ENCODE data around the gene PLXNA4. TPM values are rescaled to one million over a fixed set of nuclear protein-coding genes. Genes with fewer than 3 reads are reported as not detected.

PLXNA4 gene
- total and polyA plus RNA-seq, 2 donors = 1.6 to 6.5 TPM

DNA sequence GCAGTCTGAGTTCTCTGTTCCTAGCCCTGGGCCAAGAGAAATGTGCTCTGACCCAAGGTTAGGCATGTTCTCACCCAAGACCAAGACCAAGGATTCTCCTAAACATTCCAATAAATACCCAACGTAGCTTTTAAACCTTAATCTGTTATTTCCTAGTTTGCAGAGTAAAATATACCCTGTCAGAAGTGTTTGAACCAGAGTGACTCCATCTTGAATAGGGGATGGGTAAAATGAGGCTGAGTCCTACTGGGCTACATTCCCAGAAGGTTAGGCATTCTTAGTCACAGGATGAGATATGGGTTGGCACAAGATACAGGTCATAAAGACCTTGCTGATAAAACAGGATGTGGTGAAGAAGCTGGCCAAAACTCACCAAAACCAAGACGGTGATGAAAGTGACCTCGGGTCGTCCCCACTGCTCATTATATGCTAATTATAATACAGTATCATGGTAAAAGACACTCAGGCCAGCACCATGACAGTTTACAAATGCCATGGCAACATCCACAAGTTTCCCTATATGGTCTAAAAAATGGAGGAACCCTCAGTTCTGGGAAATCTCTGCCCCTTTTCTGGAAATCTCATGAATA, 27.7 kb downstream of the PLXNA4 start:
- Histone ChIP-seq H3K4me3 (ENCODE audit: low read depth, low read length) (no peak overlapping the region), H3K27ac (ENCODE audit: low read depth) (no peak overlapping the region), H3K36me3 (ENCODE audit: insufficient read depth) (no peaks in the 10 kb centered on the region), H3K4me1 (ENCODE audit: insufficient read depth) (no peaks in the 10 kb centered on the region)
- whole genome bisulfite sequencing = 69% methylated on average over 4 of the region's 4 CpGs
- no peak for DNase-seq (ENCODE audit: extremely low spot score)

DNA sequence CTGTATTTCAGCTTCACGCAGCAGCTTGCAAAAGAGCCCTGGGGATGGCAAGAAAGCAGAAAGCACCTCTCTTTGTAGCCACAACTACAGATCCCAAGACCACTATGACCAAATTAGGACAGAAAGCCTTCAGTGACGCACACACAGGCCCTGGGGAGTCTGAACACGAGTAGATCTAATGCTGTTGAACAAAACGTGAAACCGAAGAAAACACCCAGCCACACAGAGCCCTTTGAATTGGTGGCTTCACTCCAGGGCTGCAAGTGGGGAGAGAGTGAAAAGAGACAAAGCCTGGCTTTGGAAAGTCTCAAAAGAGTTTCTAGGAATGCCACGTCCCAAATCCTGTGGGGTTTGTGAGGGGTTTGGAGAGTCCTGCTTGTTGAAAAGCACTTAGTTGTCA, 28.4 kb downstream of the PLXNA4 start:
- DNase-seq (ENCODE audit: extremely low spot score) = no peak
- Histone ChIP-seq H3K36me3 (ENCODE audit: insufficient read depth) (no peaks in the 10 kb centered on the region), H3K4me1 (ENCODE audit: insufficient read depth) (no peaks in the 10 kb centered on the region), H3K4me3 (ENCODE audit: low read depth, low read length) (no peak overlapping the region), H3K27ac (ENCODE audit: low read depth) (no peak overlapping the region)
- WGBS = 83% methylated on average over 6 of the region's 6 CpGs

DNA sequence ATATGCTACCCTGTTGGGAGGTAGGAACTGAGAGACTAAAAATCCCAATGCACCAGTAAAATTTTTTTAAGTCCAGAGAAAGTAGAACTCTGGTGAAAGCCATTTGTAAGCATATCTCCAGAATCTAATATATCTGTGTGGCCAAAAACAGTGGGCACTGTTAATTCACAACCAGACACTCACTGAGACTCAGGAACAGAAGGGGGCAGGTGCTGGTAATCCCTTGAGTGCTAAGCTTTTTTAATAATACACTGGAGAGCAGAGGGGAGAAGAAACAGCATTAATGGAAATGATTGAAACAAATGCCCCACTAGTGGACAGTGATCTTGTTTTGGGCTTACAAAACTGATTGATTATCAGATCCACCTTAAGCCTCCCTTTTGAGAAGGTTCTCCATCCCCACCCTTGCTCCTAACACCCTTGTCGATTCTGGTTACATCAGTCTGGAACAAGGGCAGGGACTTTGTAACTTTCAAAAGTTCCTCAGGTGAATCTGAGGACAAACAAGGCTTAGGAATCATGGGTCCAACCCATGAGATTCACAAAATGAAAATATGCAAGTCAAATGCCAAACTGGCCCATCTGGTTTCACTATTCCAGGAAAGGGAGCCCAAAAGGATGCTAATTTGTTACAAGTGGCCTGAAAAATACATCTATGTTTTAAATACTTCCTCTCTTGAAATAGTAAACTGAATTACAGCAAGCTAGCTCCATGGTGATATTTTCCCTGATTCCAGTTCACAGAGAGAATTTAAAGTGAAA, 29.7 kb downstream of the PLXNA4 start:
- Histone ChIP-seq H3K4me1 (ENCODE audit: insufficient read depth) (no peaks in the 10 kb centered on the region), H3K27ac (ENCODE audit: low read depth) (no peak overlapping the region), H3K4me3 (ENCODE audit: low read depth, low read length) (no peak overlapping the region), H3K36me3 (ENCODE audit: insufficient read depth) (no peaks in the 10 kb centered on the region)
- DNase-seq (ENCODE audit: extremely low spot score) = no peak
- 86% methylated on average over 1 of the region's 1 CpG for WGBS

DNA sequence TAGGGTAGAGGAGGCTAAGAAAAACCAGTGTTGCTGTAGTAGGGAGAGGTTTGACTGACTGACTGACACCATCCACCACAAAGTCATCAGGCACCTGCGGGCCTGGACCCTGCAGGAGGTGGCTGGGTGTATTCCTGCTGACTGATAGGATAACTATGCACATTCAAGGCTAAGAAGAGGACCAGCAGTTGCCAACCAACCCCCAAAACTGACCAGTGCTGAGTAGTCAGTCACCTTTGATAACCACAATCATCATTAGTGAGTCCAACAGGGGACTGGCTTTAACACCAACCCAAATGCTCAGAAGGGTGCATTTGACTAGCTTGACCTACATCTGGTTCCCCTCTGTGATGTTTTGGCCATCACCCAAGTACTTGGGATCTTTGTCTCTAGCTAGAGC, 30.5 kb downstream of the PLXNA4 start:
- no peak overlapping the region for H3K27ac ChIP-seq (ENCODE audit: low read depth)
- DNase-seq (ENCODE audit: extremely low spot score) = no peak
- WGBS = 86% methylated on average over 1 of the region's 1 CpG
- no peaks in the 10 kb centered on the region for H3K4me1 ChIP-seq (ENCODE audit: insufficient read depth)
- no peaks in the 10 kb centered on the region for H3K36me3 ChIP-seq (ENCODE audit: insufficient read depth)
- no peak overlapping the region for H3K4me3 ChIP-seq (ENCODE audit: low read depth, low read length)

DNA sequence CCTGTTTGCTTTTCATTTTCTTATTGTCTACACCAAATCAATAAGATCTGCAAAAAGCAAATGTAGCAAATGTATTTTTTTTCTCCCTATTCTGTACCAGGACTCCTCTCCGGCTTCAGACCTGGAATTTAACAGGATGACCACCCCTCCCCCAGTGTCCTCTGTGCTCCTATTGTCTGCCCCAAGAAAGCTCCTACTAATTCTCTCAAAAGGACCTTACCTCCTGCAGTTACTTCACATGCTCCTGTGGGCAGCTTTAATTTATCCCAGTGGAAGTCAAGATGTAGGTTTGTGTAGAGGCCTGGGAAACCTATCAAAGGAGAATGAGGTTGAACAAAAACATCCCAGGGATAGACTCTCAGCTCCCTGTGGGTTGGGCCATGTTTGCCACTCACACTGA, 31.3 kb downstream of the PLXNA4 start:
- Histone ChIP-seq H3K36me3 (ENCODE audit: insufficient read depth) (no peaks in the 10 kb centered on the region), H3K27ac (ENCODE audit: low read depth) (no peak overlapping the region), H3K4me1 (ENCODE audit: insufficient read depth) (no peaks in the 10 kb centered on the region), H3K4me3 (ENCODE audit: low read depth, low read length) (no peak overlapping the region)
- WGBS = 94% methylated on average over 1 of the region's 1 CpG
- DNase-seq (ENCODE audit: extremely low spot score) = no peak

GRCh38 chr7:132544025-132544424, 32.2 kb downstream of the PLXNA4 start:
- Histone ChIP-seq H3K27ac (ENCODE audit: low read depth) (no peak overlapping the region), H3K36me3 (ENCODE audit: insufficient read depth) (no peaks in the 10 kb centered on the region), H3K4me3 (ENCODE audit: low read depth, low read length) (no peak overlapping the region), H3K4me1 (ENCODE audit: insufficient read depth) (no peaks in the 10 kb centered on the region)
- DNase-seq (ENCODE audit: extremely low spot score) = no peak
- 85% methylated on average over 1 of the region's 1 CpG for WGBS

GRCh38 chr7:132542895-132543294, 33.4 kb downstream of the PLXNA4 start:
- 14% methylated on average over 1 of the region's 1 CpG for WGBS
- Histone ChIP-seq H3K4me1 (ENCODE audit: insufficient read depth) (no peaks in the 10 kb centered on the region), H3K4me3 (ENCODE audit: low read depth, low read length) (no peak overlapping the region), H3K36me3 (ENCODE audit: insufficient read depth) (no peaks in the 10 kb centered on the region), H3K27ac (ENCODE audit: low read depth) (no peak overlapping the region)
- no peak for DNase-seq (ENCODE audit: extremely low spot score)

- H3K27ac ChIP-seq (ENCODE audit: low read depth) = no peak overlapping the region
These were observed 34.6 kb downstream of the PLXNA4 start for GRCh38 chr7:132541656-132542055.

GRCh38 chr7:132537456-132538145, 38.7 kb downstream of the PLXNA4 start:
- 84% methylated on average over 8 of the region's 8 CpGs for WGBS
- Histone ChIP-seq H3K4me1 (ENCODE audit: insufficient read depth) (no peaks in the 10 kb centered on the region), H3K27ac (ENCODE audit: low read depth) (no peak overlapping the region), H3K36me3 (ENCODE audit: insufficient read depth) (no peaks in the 10 kb centered on the region), H3K4me3 (ENCODE audit: low read depth, low read length) (no peak overlapping the region)
- DNase-seq (ENCODE audit: extremely low spot score) = no peak

More at GRCh38 chr7:132541656-132542055, 34.6 kb downstream of the PLXNA4 start:
- no peaks in the 10 kb centered on the region for H3K36me3 ChIP-seq (ENCODE audit: insufficient read depth)
- no peak for DNase-seq (ENCODE audit: extremely low spot score)
- WGBS = 65% methylated on average over 6 of the region's 6 CpGs
- H3K4me1 ChIP-seq (ENCODE audit: insufficient read depth) = no peaks in the 10 kb centered on the region
- no peak overlapping the region for H3K4me3 ChIP-seq (ENCODE audit: low read depth, low read length)

DNA sequence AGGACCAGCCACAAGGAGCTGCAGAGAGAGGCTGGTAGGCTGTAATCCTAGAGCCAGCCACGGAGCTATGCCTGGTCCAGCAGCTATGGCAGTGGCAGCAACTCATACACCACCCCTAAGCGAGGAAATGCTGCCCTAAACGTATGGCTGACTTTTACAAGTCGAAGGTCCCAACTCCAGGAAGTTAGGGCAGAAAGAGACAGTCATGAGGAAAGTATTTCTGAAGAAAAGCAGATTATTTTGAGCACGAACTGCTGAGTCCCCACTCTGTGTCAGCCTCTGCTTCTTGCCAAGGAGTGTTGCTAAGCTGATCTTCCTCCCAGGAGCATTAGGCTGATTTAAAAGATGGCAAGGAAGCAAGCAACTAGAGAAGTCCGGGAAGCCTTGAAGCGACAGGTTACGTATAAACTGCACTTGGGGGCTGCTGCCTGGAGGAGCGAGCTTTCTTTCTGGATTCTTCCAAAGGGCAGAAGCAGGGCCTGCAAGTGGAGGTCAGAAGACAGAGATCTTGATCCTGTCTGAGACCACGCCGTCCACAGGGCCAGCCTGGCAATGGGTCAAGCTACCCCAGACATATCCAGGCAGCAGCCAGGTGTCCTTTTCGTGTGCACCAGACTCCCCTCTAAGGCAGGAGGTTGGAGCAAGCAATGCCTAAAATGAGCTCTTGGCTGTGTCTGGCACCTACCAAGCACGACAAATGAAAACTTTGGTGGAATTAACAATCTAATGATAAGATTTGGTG, 39.4 kb downstream of the PLXNA4 start:
- 76% methylated on average over 13 of the region's 13 CpGs for WGBS
- H3K4me1 ChIP-seq (ENCODE audit: insufficient read depth) = no peaks in the 10 kb centered on the region
- H3K4me3 ChIP-seq (ENCODE audit: low read depth, low read length) = no peak overlapping the region
- no peaks in the 10 kb centered on the region for H3K36me3 ChIP-seq (ENCODE audit: insufficient read depth)
- no peak overlapping the region for H3K27ac ChIP-seq (ENCODE audit: low read depth)
- no peak for DNase-seq (ENCODE audit: extremely low spot score)

DNA sequence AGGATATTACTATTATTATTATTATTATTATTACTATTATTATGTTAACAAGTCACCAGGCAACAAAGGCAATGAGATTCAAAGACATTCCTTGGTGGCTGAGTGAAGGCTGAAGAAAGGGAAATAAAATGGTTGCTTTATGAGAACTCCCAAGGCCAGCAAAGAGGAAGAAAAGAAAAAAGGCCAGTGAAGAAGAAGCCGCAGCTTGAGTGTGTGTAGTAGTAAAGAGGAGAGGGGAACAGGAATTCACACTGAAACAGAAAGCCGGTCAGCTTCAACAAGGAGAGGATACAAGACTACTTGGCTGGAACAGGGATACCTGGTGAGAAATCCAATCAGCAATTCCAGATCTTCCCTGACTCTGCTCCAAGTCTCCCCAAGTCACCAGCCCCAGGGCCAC, 42.4 kb downstream of the PLXNA4 start:
- no peaks in the 10 kb centered on the region for H3K4me1 ChIP-seq (ENCODE audit: insufficient read depth)
- 94% methylated on average over 2 of the region's 2 CpGs for WGBS
- no peak overlapping the region for H3K27ac ChIP-seq (ENCODE audit: low read depth)
- no peaks in the 10 kb centered on the region for H3K36me3 ChIP-seq (ENCODE audit: insufficient read depth)
- no peak for DNase-seq (ENCODE audit: extremely low spot score)
- H3K4me3 ChIP-seq (ENCODE audit: low read depth, low read length) = no peak overlapping the region

DNA sequence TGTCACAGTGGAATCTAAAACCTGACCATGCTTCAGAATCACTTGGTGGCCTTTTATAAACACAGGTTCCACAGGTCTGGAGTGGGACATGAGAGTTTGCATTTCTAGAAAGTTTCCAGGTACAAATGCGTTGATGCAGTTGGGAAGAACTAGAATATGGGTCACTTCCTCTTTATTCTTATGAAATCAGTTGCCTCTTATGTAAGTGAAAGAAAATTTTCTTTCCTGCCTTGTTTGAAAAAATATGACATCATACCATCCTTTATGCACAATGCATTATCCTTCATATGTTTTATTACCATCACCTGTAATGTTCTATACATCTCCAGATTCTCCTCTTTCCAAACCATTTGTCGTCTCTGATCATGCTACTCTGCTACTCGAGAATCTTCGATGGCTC, 44.0 kb downstream of the PLXNA4 start:
- 94% methylated on average over 4 of the region's 4 CpGs for WGBS
- DNase-seq (ENCODE audit: extremely low spot score) = no peak
- Histone ChIP-seq H3K4me3 (ENCODE audit: low read depth, low read length) (no peak overlapping the region), H3K27ac (ENCODE audit: low read depth) (no peak overlapping the region), H3K36me3 (ENCODE audit: insufficient read depth) (no peaks in the 10 kb centered on the region), H3K4me1 (ENCODE audit: insufficient read depth) (no peaks in the 10 kb centered on the region)

GRCh38 chr7:132531562-132531961, 44.7 kb downstream of the PLXNA4 start:
- no peaks in the 10 kb centered on the region for H3K36me3 ChIP-seq (ENCODE audit: insufficient read depth)
- no peaks in the 10 kb centered on the region for H3K4me1 ChIP-seq (ENCODE audit: insufficient read depth)
- H3K27ac ChIP-seq (ENCODE audit: low read depth) = no peak overlapping the region
- 79% methylated on average over 5 of the region's 5 CpGs for WGBS
- no peak overlapping the region for H3K4me3 ChIP-seq (ENCODE audit: low read depth, low read length)
- no peak for DNase-seq (ENCODE audit: extremely low spot score)

Data from urinary bladder (tissue), 4 donors.